Measurements from ENCODE around the gene RUNX1.

- TF ChIP-seq CTCF (IDR thresholded peaks at IDR 0.05) = no peak
- no peak for TF ChIP-seq POLR2A (IDR thresholded peaks at IDR 0.05)
Measured at GRCh38 chr21:34915364-34915841, 133.7 kb downstream of the RUNX1 start.
